Mononuclear cell (primary cell): Measurements from ENCODE around the gene ZBTB48. TPM values are rescaled to one million over a fixed set of nuclear protein-coding genes. Genes with fewer than 3 reads are reported as not detected.

Experiments
- H3K27me3 ChIP-seq: 2 replicates; pipeline ENCODE4 v1.6.0; 2011; ENCODE audit warnings: low read length, control low read depth; ENCODE audit not compliant: insufficient read depth
- H3K4me1 ChIP-seq: 2 replicates; pipeline ENCODE4 v1.5.1; 2011; ENCODE audit warnings: mild to moderate bottlenecking, low read length, control low read depth; ENCODE audit not compliant: insufficient read depth
- H3K4me3 ChIP-seq: 2 replicates; pipeline ENCODE4 v1.5.1; 2011; ENCODE audit warnings: mild to moderate bottlenecking, low read length, moderate library complexity
- H3K9me3 ChIP-seq: 2 replicates; pipeline ENCODE4 v1.5.1; 2011; ENCODE audit warnings: low read depth, mild to moderate bottlenecking, control low read depth, low read length
- total RNA-seq: library from RNA; depleted of rRNA; stranded (reverse); fragments of >200 nt; gene quantifications from one replicate; pipeline ENCODE4 v1.2.3, GENCODE V29; 2012

Gene ZBTB48
- total RNA-seq, 1 donor: 13.1 TPM

DNA sequence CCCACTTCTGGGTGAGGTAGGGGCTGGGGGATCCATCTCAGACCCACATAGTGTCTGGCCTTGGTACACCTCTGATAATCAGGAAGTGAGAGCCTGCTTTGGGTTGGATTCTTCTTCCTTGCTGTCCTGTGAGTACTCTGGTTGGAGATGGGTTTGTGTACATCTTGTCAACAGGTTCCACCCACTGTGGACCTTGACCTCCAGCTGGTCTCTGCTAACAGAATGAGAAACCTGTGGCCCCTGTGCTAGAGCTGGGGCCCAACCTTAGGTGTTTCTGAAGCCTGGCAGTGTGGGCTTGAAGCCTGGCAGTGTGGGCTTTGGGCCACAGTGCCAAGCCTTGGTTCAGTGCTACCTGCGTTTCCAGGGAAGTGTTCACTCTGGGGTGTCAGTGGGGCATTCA lies 2.6 kb downstream of the ZBTB48 start:
- Histone ChIP-seq H3K4me3 (no peak overlapping the region), H3K27me3 (no peaks in the 10 kb centered on the region), H3K9me3 (no peaks in the 10 kb centered on the region), H3K4me1 (peaks cover 33% of the 10 kb centered on the region)

DNA sequence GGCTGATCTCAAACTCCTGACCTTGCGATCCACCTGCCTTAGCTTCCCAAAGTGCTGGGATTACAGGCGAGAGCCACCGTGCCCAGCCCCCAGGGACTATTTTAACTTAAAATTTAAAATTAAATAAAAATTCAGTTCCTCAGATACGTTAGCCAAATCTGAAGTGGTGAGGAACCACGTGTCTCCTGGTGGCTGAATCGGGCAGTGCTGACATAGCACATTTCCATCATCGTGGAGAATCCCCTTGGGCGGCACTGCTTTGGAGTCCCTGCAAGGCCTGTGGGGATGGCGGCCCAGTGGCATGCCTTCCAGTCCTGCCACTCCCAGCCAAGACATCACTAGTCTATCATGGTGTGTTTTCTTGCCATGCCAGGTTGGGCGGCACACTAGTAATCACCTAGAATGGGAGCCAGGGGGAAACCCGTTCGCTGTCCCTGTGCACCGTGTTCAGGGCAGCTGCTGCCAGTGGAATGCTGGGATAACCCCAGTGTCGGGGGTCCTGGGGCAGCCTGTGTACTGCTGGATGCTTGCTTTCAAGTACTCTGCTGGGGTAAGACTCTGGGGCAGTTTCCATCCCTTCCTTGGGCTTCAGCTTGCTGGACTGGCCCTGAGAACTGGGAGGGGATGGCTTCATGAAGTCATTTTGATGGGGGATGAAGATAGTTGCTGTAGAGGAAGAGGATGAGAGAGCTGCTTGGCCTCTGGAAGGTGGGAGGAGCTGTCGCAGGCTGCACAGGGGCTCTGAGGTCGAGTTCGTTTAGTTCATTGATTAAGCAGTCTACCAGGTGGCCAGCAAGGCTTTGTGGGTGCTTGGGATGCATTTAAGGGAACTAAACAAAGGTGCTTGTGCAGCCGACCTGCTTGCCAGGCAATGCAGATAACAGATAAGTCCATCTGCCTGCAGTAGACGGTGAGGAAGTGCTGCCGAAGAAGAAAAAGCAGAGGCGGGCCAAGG lies 4.6 kb downstream of the ZBTB48 start:
- Histone ChIP-seq H3K9me3 (no peaks in the 10 kb centered on the region), H3K4me1 (peaks cover 34% of the 10 kb centered on the region), H3K27me3 (no peaks in the 10 kb centered on the region), H3K4me3 (no peak overlapping the region)

DNA sequence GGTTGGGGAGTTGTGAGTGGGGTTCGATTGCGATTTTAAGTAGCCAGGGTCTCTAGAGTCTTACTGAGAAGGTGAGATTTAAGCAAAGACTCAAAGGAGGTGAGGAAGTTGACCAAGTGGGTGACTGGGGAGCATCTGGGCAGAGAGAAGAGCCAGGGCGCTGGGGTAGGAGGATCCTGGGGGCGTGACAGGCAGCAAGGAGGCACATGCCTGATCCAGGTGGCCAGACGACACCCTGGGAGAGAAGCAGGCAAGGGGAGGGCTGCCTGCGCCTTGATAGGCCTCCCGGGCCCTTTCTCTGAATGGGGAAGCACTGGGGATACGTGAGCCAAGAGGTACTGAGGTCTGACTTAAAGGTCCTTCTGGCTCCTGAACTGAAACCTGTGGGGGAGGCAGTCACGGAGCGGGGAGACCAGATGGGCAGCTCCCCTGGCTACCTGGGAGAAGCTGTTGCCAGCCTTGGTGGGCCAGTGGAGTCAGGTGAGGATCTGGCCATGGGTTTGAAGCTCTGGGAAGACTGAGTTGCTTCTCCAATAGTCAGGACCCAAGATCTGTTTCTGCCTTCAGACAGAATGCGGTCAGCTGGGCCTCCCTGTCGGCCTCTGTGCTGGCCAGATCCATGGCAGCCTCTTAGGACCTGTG lies 5.4 kb downstream of the ZBTB48 start:
- H3K27me3 ChIP-seq: no peaks in the 10 kb centered on the region
- H3K9me3 ChIP-seq: no peaks in the 10 kb centered on the region
- H3K4me3 ChIP-seq: no peak overlapping the region
- H3K4me1 ChIP-seq: peaks cover 33% of the 10 kb centered on the region

DNA sequence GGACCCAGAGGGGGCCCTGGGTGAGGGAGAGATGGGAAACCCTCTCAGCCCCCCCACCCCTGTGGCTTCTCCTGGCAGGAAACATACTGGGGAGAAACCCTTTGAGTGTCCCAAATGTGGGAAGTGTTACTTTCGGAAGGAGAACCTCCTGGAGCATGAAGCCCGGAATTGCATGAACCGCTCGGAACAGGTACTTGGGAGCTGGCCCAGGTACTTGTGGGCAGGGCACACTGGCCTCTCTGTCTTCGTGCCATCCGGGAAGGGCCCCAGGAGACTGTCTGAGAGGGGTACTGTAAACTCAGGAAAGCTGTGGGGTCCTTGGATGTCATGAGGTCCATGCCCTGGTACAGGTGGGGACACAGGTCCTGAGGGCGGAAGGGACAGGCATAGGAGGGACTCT lies 6.0 kb downstream of the ZBTB48 start:
- peaks cover 31% of the 10 kb centered on the region for H3K4me1 ChIP-seq
- no peak overlapping the region for H3K4me3 ChIP-seq
- H3K9me3 ChIP-seq: no peaks in the 10 kb centered on the region
- H3K27me3 ChIP-seq: no peaks in the 10 kb centered on the region

DNA sequence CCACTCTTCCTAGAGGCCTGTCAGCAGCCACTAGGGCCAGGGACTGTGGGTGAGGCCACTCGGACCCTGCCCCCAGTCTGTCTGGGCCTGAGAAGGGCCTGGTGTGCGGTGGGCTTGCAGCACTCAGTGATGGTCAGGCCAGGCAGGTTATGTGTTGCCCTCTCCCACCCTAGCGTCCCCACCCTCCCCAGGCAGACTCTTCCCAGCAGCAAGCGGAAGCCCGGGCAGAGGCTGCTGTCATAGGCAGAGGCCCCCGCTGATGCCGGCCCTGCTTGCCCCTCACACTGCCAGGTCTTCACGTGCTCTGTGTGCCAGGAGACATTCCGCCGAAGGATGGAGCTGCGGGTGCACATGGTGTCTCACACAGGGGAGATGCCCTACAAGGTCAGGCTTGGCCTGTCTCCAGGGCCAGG lies 6.6 kb downstream of the ZBTB48 start:
- Histone ChIP-seq H3K9me3 (no peaks in the 10 kb centered on the region), H3K4me3 (no peak overlapping the region), H3K27me3 (no peaks in the 10 kb centered on the region), H3K4me1 (peaks cover 31% of the 10 kb centered on the region)

DNA sequence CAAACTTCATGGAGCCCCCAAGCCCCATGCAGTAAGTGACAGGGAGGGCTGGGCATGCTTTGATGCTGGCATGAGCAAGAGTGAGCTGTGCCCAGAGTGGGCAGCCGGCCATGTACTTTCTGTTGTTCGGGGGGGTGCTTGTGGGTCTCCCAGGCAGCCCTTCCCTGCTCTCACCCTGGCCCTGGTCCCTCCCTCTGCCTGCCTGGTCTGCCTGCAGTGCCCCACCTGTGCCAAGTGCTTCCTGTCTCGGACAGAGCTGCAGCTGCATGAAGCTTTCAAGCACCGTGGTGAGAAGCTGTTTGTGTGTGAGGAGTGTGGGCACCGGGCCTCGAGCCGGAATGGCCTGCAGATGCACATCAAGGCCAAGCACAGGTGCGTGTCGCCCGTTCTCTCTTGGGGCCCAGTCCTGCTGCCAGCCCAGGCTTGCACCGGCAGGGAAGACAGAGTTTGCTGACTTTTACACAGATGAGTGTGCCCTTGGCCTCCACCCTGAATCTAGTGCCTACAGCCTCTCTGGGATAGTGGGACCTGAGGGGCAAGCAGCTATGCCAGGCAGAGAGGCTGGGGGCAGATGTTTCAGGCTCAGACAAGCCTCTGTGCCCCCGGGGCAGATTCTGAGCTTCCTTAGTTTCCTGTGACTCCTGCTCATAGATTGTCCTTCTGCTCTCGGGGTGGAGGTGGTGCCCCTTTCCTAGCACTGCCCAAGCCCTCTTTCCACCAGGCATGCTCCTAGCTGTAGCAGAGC lies 7.6 kb downstream of the ZBTB48 start:
- Histone ChIP-seq H3K4me3 (no peak overlapping the region), H3K9me3 (no peaks in the 10 kb centered on the region), H3K27me3 (no peaks in the 10 kb centered on the region), H3K4me1 (peaks cover 31% of the 10 kb centered on the region)

DNA sequence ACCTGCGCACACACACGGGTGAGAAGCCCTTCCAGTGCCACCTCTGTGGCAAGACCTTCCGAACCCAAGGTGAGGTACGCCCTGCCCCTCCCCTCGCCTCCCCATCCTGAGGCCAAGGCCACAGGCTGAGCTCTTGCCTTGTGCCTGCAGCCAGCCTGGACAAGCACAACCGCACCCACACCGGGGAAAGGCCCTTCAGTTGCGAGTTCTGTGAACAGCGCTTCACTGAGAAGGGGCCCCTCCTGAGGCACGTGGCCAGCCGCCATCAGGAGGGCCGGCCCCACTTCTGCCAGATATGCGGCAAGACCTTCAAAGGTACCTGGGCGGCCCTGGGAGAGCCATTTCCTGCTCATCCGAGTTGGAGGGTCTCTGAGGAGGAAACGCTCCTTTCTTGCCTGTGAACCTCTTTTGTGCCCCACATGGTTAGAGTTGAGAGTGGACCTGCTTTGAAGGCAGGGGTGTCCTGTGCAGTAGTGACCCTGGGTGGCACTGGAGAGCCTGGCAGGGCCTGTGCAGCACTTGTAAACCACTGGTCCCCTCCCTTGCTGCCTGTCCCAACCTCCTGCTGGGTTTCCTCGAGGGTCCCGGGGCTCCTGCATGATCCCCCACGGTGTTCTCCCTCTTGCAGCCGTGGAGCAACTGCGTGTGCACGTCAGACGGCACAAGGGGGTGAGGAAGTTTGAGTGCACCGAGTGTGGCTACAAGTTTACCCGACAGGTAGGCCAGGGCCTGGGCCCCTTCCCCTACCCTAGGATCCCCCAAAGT lies 8.5 kb downstream of the ZBTB48 start:
- Histone ChIP-seq H3K9me3 (no peaks in the 10 kb centered on the region), H3K4me3 (no peak overlapping the region), H3K4me1 (peaks cover 31% of the 10 kb centered on the region), H3K27me3 (no peaks in the 10 kb centered on the region)

DNA sequence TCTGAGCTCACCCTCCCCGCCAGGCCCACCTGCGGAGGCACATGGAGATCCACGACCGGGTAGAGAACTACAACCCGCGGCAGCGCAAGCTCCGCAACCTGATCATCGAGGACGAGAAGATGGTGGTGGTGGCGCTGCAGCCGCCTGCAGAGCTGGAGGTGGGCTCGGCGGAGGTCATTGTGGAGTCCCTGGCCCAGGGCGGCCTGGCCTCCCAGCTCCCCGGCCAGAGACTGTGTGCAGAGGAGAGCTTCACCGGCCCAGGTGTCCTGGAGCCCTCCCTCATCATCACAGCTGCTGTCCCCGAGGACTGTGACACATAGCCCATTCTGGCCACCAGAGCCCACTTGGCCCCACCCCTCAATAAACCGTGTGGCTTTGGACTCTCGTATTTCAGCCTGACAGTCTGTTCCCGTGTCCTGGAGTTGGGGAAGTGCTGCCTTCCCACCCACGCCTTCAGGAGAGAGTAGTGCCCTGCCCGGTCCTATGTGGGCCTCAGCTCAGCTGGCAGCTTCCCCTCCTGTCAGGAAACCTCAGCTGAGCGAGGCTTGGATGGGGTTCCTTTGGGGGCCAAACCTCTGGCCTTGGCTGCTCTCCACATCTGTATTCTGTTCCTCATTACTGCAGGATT lies 9.2 kb downstream of the ZBTB48 start:
- Histone ChIP-seq H3K4me1 (peaks cover 31% of the 10 kb centered on the region), H3K9me3 (no peaks in the 10 kb centered on the region), H3K27me3 (no peaks in the 10 kb centered on the region), H3K4me3 (no peak overlapping the region)

DNA sequence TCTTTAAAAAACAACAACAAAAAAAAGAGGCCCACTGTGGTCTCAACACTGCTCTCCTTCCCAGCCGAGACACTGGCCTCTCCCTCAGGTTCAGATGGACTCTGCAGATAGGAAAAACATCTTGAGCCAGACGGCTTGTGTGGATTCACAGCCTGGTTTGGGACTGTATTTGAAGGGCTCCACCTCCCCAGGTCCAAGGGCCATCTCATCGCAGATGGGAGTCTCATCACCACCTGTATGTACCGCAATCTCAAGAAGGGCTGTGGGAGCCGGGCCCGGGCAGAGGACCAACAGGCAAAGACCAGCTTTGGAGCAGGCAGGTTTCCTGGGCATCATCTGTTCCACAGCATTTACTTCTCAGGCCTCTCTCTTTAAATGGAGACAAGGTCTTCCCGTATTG lies 10.3 kb downstream of the ZBTB48 start:
- Histone ChIP-seq H3K27me3 (no peaks in the 10 kb centered on the region), H3K4me1 (peaks cover 31% of the 10 kb centered on the region), H3K9me3 (no peaks in the 10 kb centered on the region), H3K4me3 (no peak overlapping the region)

DNA sequence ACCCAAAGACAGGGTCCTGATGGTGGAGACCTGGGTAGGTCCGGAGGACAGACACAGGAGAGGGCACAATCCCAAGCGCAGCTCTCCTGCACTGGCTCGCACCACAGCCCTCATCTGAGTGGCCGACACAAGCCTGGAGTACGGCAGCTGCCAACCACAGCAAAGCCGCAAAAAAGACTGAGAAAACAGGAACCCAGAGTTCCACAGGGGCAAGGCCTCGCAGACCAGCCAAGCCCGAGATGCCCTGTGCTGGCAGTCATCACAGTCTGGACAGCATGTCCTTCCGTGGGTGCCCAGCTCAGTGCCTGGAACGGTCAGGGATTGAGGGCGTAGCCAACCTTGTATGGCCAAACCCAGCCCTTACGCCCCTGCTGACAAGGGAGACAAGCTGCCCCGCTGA lies 11.4 kb downstream of the ZBTB48 start:
- Histone ChIP-seq H3K4me1 (peaks cover 31% of the 10 kb centered on the region), H3K9me3 (no peaks in the 10 kb centered on the region), H3K27me3 (no peaks in the 10 kb centered on the region), H3K4me3 (no peak overlapping the region)

DNA sequence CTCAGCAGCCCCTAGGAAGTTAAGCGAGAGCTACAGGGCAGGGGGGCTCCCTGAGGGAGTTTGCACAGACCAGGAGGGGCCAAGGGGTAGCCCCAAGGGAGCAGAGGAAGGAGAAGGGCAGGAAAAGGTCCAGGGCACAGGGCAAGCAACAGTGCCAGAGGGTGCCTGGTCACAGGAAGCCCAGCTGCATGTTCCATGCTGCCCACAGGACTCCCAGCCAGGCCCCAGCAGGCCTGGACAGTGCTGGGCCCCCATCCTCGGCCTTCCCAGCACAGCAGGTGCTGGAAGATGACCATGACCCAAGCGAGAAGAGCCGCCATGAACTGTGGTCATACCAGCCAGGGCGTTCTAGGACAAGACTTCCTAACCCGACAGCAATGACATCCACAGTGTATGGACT lies 11.8 kb downstream of the ZBTB48 start:
- no peaks in the 10 kb centered on the region for H3K27me3 ChIP-seq
- H3K4me1 ChIP-seq: peaks cover 31% of the 10 kb centered on the region
- no peaks in the 10 kb centered on the region for H3K9me3 ChIP-seq
- H3K4me3 ChIP-seq: no peak overlapping the region

DNA sequence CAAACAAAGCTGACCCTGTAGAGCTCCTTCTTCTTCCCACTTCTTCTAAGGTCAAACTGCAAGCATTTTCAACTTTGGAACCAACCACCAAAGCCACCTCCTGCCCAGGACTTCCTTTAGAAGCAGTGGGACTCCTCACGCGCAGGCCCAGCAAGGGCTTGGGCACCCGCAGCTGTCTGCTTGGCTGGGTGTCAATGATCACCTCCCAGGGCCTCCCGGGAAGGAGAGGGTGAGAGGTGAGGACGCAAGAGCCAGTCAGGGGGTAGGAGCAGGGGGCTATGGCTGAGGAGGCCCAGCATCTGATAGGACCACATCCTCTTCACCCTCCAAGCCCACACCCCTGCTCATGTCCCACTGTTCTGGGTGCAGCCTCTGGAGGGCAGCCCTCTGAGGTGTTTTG lies 12.6 kb downstream of the ZBTB48 start:
- H3K27me3 ChIP-seq: no peaks in the 10 kb centered on the region
- H3K9me3 ChIP-seq: no peaks in the 10 kb centered on the region
- peaks cover 37% of the 10 kb centered on the region for H3K4me1 ChIP-seq
- H3K4me3 ChIP-seq: no peak overlapping the region

DNA sequence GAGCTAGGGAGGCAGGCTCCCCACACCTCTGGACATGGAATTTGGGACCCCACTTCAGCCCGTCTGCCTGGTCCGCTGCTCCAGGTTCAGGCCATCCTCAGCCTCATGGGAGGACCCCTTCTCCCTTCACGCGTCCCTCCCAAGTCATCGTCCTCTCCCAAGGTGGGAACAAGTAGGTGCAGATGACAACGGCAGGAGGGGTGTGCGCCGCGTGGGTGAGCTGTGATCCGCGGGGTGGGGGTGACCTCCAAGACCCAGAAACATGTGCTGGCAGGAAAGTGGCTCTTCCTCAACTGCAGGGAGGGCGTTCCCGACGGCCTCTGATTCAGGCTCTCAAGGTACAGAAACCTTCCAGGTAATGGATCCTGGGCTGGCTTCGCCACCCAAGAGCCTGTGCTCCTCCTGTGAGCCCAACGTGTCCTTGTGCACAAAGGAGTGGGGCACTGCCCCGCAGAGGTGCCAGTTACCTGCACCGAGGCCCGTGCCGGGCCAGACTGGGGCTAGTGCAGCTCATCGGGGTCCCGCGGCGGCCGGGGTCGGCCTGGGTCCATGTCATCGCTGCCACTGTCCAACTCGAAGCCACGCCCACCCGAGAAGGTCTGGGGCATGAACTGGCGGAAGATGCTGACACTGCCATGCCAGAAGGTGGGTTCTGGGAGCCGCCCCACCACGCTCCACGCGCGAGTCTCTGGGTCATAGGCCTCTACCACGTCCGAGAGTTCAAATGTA lies 13.2 kb downstream of the ZBTB48 start:
- H3K27me3 ChIP-seq: no peaks in the 10 kb centered on the region
- peaks cover 42% of the 10 kb centered on the region for H3K4me1 ChIP-seq

DNA sequence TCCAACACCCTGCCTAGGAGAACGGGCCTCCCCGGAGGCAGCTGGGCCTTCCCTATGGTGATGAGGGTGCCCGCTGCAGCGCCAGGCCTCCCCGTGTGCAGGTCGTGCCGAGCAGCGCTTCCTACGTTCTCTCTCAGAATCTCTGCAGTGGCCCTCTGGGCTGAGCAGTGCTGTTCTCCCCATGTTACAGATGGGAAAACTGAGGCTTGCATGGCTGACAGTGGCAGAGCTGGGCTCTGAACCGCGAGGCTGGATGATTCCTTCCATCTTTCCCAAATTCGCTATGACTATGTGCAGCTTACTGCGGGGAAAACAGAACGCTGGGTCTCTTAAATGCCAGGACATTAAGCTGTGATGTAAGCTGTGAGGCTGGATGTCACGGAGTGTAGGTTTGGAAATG lies 14.0 kb downstream of the ZBTB48 start:
- H3K9me3 ChIP-seq: no peaks in the 10 kb centered on the region
- peaks cover 50% of the 10 kb centered on the region for H3K4me1 ChIP-seq
- H3K27me3 ChIP-seq: no peaks in the 10 kb centered on the region

More for the DNA sequence above, 13.2 kb downstream of the ZBTB48 start:
- H3K4me3 ChIP-seq: no peak overlapping the region
- no peaks in the 10 kb centered on the region for H3K9me3 ChIP-seq

More for the DNA sequence above, 14.0 kb downstream of the ZBTB48 start:
- no peak overlapping the region for H3K4me3 ChIP-seq
